ENCODE results near the gene RBBP4.
"Not testable (repeated sequence)": the region's sequence is repeated elsewhere in the genome, so short reads cannot be mapped to it uniquely, and the experiment has no call there.

Gene RBBP4

DNA sequence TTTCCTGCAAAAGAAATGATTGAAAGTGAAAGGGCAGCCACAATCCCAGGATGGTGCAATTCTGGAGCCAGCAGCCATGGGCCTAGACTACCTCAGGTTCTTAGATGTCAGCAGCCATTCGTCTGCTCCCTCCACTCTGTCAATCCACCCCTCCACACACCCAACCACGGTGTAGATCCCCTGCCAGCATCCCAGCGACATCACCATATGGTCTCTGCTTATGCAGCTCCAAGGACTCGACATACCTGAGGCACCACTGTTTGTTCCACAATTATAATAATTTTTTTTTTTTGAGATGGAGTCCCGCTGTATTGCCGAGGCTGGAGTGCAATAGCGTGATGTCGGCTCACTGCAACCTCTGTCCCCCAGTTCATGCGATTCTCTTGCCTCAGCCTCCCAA lies 45.0 kb downstream of the RBBP4 start:
- no peak for DNase-seq

DNA sequence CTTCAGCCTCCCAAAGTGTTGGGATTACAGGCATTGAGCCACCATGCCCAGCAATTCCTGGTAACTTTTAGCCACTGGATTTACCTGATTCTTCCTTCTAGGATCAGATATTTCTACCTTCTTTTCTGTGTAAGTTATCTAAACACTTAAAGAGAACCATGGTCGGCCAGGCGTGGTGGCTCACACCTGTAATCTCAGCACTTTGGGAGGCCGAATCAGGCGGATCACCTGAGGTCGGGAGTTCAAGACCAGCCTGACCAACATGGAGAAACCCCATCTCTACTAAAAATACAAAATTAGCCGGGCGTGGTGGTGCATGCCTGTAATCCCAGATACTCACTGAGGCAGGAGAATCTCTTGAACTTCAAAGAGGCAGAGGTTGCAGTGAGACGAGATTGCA lies 46.0 kb downstream of the RBBP4 start:
- DNase-seq: not testable (repeated sequence)

GRCh38 chr1:32701421-32701911 lies 50.5 kb downstream of the RBBP4 start:
- DNase-seq: no peak

DNA sequence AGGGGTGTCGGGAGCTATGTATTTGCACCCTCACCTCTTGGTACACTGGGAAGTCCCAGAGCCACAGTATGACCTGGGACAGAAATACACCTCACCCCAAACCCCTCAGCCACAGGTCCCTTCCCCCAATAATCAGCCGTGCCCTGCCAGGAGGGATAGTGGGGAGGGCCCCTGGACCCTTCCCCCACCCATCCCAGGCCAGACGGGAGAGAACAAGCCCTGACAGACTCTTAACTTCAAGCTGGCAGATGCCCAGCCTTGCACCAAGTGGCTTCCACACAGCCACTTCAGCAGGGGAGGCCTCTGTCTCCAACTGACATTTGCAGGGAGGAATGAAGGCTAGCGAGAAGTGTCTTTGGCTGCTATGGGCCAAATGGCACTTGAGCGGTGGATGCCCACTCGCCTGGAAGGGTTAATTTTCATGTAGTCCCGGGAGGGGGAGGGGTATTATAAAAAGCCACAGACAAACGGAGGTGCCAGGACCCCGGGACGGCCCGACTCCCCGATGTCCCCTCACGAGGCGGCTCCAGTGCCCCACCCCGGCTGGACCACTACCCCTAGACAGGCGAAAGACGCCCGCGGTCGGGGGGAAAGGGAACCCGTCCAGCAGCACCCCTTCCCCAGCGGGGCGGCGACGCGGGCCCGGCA lies 51.1 kb downstream of the RBBP4 start:
- peak; percentile 63 for DNase-seq

GRCh38 chr1:32702599-32703478 lies 51.8 kb downstream of the RBBP4 start, which contains the start of gene SYNC:
SYNC (minus strand) TSS chr1:32702770; CDS start chr1:32702660, 110 bp downstream.
- DNase-seq: peak; percentile 65

- DNase-seq: peak; percentile 83
Measured at GRCh38 chr1:32703479-32704291, 52.7 kb downstream of the RBBP4 start.

DNA sequence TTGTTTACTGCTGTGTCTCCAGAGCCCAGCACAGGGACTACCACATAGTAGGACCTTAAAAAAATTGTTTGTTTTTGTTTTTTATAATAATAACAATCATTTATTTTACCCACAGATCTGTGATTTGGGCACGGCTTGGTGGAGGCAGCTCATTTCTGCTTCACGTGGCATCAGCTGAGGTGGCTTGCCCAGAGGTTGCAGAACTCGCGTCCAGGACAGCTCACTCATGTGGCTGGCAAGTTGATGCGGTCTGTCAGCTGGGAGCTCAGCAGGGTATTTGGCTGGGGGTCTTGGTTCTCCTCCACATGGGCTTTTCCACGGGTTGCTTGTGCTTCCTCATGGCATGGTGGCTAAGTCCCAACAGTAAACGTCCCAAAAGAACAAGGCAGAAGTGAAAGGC lies 54.5 kb downstream of the RBBP4 start:
- DNase-seq: no peak

GRCh38 chr1:32706491-32706890 lies 55.5 kb downstream of the RBBP4 start:
- DNase-seq: no peak

DNA sequence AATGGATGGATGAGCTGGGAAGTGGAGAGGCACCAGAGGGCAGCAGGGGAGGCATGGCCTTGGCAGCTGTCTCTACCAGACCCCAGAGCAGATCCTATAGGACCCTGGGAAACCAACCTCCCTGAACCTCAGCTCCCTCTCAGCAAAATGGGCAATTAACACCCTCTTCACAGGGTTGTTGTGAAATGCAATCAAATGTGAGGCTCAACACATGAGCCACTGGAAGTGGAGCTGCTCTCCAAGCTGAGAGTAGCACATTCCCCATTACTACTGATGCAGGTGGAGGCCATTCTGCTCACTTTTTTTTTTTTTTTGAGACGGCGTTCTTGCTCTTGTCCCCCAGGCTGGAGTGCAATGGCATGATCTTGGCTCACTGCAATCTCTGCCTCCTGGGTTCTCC lies 58.1 kb downstream of the RBBP4 start:
- no peak for DNase-seq

DNA sequence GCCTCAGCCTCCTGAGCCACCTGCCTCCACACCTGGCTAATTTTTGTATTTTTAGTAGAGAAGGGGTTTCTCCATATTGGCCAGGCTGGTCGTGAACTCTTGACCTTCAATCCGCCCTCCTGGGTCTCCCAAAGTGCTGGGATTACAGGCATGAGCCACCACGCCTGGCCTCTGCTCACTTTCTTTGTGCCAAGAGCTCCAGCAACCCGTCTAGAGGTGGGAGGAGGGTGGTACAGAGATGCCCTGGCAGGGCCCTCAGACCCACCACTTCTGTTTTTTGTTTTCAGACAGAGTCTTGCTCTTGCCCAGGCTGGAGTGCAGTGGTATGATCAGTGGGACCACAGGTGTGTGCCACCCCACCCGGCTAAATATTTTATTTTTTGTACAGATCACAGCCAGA lies 58.5 kb downstream of the RBBP4 start:
- no peak for DNase-seq

DNA sequence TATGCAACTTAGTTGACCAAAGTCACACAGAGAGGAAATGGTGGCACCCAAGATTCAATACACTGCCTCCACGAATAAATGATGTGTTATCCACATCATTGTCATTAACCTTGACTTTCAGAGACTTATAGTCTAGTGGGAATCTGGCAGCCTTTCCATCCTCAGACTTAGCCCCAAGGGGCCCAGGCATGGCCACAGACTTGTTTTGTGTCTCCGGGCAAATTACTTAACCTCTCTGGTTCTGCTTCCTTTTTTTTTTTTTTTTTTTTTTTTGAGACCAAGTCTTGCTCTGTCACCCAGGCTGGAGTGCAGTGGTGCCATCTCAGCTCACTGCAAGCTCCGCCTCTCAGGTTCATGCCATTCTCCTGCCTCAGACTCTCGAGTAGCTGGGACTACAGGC lies 60.2 kb downstream of the RBBP4 start:
- not testable (repeated sequence) for DNase-seq

DNA sequence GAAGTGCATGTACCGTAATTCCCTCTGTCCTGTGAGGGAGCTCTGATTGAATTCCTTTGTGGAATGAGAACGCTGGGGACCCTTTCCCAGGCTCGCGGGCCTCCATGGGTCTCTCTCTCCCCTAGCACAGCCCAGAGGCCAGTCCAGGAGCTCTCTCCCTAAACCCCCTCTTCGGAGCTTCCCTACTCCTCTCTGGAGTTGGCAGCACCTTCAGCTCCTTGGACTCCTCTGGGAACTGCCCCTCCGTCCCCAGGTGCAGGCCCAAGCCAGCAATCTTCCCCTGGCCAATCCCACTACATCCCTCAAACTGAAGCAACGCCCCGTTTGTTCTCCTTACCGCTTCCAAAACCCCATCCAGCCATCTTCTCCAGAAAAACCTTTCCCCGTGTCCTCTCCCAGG lies 62.1 kb downstream of the RBBP4 start:
- no peak for DNase-seq

DNA sequence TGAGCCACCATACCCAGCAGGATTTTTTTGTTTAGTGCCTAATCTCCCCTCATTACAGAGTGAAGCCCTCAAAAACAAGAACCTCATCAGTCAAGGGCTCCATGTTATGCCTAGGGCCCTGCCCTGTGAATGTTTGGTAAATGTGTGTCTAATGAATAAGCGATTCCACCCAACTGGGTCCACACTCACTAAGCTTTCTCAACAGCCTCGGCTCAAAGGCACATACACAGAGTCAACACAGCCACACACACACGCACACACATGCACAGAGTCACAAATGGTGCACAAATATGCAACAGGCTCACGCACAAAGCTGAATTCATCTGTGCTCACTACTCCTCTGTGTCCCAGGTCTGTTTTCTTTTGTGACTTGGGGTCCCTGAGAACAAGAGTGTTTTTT lies 63.3 kb downstream of the RBBP4 start:
- no peak for DNase-seq

GRCh38 chr1:32715901-32716311 lies 64.9 kb downstream of the RBBP4 start:
- no peak for DNase-seq

DNA sequence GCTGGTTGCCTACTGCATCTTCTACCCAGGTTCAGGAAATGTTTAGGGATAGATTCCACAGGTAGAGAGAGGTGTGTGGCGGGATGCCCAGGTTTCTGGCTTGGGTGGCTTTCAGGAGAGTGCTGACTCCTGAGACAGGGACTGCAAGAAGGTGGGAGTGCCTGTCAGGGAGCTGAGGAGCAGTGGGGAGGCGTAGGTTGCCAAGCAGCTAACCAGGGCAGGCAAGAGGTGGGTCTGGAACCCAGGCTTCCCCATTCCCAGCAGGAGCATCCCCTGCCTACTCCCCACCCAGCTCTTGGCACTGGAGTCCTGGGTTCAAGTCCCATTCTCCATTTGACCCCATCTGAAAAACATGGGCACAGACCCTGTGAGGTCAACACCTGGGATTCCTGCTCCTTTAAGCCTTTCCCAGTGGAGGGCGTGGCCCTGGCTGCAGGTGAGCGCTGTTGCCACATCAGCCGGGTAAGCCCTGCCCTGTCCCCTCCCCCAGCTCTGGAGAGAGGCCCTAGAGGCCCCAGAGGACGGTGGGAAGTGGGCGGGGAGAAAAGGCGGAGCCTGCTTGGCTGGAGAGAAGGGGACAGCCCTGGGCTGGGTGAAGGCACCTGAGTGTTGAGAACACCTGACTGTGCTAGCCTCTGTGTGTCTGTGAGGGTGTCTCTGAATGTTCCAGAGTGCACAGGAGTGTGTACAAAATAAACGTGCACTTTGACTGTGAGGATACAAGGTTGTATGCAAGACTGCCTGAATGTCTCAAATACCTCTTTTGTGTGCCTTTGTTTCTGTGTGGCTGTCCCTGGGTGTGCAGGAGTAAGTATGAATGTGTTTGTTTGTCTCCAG lies 65.5 kb downstream of the RBBP4 start:
- DNase-seq: peak; percentile 77

DNA sequence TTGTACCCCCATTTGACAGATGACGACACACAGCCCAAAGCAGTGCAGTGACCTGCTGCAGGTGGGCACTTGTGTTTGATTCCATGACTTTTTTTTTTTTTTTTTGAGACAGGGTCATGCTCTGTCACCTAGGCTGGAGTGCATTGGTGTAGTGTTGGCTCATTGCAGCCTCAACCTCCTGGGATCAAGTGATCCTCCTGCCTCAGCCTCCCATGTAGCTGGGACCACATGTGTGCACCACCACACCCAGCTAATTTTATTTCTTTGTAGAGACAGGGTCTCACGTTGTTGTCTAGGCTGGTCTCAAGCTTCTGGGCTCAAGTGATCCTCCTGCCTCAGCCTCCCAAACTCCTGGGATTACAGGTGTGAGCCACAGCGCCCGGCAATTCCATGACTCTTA lies 66.5 kb downstream of the RBBP4 start:
- DNase-seq: no peak

DNA sequence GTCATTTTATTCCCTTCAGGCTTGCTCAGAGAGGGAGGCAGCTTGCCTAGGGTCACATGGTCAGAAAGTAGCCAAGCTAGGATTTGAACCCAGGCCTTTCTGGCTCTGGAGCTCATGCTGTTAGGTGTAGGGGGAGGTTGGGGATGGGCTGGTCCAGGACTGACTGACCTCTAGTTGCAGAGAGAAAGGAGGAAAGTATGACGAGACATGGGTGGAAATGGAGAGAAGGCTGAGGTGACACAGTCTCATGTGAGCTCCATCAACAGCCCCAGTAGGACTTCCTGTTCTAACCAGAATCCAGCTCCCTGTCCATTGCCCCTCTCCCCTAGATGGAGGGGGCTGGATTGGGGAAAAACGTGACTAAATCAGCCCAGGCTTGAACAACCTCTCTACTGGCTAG lies 67.0 kb downstream of the RBBP4 start:
- DNase-seq: no peak

- DNase-seq: no peak
Measured at GRCh38 chr1:32718527-32718926, 67.5 kb downstream of the RBBP4 start.

DNA sequence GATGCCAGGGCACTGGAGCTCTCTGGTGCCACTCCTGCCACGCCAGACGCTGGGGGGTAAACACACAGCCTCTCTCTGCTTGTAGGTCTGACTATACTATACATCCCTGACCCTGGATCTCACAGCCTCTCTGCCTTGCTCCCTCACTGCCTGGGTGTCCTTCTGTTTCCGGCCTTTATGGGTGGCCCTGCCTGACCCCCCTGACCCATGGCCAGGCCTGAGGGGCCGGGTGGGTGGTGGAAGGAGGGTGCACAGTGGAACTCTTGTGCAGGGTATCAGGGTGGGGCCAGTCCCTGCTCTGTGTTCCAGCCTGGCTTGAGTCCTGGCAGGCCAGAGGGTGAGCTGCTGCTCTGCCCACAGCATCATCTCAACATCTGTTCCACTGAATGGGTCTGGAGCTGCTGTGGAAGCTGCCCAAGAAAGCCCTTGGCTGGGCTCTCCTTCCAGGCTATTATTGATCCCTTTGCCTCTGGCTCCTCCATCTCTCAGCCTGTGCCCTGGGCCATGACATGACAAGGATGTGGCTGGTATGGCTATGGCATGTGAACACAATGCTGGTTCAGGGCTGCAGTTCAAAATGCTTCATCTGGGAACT lies 68.8 kb downstream of the RBBP4 start:
- no peak for DNase-seq

DNA sequence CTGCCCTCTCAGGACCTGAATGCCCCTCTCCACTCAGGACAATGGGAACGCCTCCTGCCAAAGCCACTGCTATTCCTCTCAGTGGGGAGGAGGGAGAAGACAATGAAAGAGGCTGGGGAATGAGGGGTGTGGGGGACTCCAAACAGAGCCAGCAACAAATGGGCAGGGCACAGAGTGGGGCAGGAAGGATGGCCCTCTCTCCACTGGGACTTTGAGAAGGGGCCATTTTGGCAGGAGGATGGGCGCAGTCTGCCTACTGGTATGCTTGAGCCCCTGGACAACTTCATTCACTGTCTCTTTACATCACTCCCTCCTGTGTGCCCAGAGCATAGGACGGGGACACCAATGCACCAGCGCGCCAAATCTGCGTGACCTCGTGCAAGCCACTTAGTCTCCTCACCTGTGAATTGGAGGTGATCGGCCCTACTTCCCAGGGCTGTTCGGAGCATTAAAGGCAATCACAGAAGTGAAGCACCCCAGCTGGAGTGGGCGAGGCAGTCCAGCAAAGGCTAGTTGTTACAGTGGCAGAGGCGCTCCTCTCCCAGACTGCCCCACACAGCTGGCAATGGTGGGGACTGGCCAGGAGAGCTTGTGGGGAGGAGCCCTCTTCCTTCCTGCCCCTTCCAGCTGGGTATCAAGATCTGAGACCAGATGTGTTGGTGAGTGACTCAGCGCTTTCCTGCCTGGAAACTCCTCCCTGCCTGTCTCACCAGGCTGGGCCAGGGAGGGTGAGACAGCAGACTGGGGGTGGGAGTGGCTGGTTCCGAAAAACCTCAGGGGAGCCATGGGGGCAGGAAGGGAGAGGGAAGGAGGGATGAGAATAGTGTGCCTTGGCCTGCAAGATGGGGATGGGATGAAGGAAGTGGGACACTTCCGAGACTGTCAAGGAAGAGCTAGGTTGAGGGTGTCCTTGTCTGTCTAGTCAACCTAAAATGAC lies 73.9 kb downstream of the RBBP4 start:
- DNase-seq: no peak

- DNase-seq: no peak
Measured at GRCh38 chr1:32725615-32725982, 74.6 kb downstream of the RBBP4 start.
